Astrocyte (in vitro differentiated cells and primary cell): ENCODE measurements around the gene TKT.

Source experiments
- EZH2 ChIP-seq: IDR thresholded peaks from 2 replicates; pipeline ENCODE4 v1.6.1; 2012; ENCODE audit warnings: mild to moderate bottlenecking, low read length, inconsistent platforms; ENCODE audit not compliant: insufficient read depth
- TF ChIP-seq, protein P1 (sequence below): IDR thresholded peaks from 2 replicates; pipeline ENCODE4 v1.5.1; 2011; ENCODE audit warnings: low read depth, mild to moderate bottlenecking, inconsistent platforms, low read length, moderate library complexity; ENCODE audit not compliant: insufficient read depth

DNA sequence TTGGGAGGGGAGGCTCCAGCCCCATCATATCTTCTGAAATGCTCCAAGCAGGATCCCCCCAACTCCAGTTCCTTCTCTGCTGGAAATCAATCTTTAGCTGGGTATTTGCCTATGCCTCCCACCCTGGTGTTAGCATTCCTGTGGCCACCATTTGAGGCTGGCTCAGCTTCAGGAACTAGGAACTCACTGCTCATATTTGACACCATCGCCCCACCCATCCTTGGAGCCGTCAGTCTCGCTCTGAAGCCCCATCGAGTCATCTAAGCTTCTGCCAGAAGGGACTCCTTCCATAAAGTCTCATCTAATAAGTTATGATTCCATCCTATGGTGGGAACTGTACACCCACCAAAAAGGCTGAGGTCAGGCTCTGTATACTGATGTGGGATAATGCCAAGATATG is 68.4 kb downstream of the TKT start:
- TF ChIP-seq, protein P1, sequence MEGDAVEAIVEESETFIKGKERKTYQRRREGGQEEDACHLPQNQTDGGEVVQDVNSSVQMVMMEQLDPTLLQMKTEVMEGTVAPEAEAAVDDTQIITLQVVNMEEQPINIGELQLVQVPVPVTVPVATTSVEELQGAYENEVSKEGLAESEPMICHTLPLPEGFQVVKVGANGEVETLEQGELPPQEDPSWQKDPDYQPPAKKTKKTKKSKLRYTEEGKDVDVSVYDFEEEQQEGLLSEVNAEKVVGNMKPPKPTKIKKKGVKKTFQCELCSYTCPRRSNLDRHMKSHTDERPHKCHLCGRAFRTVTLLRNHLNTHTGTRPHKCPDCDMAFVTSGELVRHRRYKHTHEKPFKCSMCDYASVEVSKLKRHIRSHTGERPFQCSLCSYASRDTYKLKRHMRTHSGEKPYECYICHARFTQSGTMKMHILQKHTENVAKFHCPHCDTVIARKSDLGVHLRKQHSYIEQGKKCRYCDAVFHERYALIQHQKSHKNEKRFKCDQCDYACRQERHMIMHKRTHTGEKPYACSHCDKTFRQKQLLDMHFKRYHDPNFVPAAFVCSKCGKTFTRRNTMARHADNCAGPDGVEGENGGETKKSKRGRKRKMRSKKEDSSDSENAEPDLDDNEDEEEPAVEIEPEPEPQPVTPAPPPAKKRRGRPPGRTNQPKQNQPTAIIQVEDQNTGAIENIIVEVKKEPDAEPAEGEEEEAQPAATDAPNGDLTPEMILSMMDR: no peak
- TF ChIP-seq EZH2: no peak
